IPS DF 4.7 (cell line): ENCODE data around the gene PASK.

ENCODE experiments used
- DNase-seq: peaks from one replicate; pipeline ENCODE4 v3.0.0-alpha.2; 2013; ENCODE audit warnings: low spot score; ENCODE audit errors: extremely low read depth

The PASK gene

GRCh38 chr2:241148239-241148638, 1.0 kb downstream of the PASK start:
- no peak for DNase-seq

- no peak for DNase-seq
Observed at GRCh38 chr2:241147336-241147735, 1.9 kb downstream of the PASK start.

- no peak for DNase-seq
Observed at GRCh38 chr2:241146286-241146685, 3.0 kb downstream of the PASK start.

GRCh38 chr2:241142593-241142992, 6.7 kb downstream of the PASK start:
- no peak for DNase-seq

GRCh38 chr2:241142063-241142462, 7.2 kb downstream of the PASK start:
- no peak for DNase-seq

GRCh38 chr2:241141214-241141770, 8.0 kb downstream of the PASK start:
- DNase-seq, result no peak

GRCh38 chr2:241140445-241140840, 8.8 kb downstream of the PASK start:
- no peak for DNase-seq

GRCh38 chr2:241139531-241140444, 9.5 kb downstream of the PASK start:
- no peak for DNase-seq

GRCh38 chr2:241138471-241138870, 10.8 kb downstream of the PASK start:
- no peak for DNase-seq

GRCh38 chr2:241137276-241138190, 11.7 kb downstream of the PASK start:
- DNase-seq, result no peak

- no peak for DNase-seq
Observed at GRCh38 chr2:241136661-241137260, 12.5 kb downstream of the PASK start.

GRCh38 chr2:241136191-241136590, 13.1 kb downstream of the PASK start:
- DNase-seq, result no peak

GRCh38 chr2:241135737-241136136, 13.5 kb downstream of the PASK start:
- DNase-seq, result no peak

- DNase-seq, result no peak
Observed at GRCh38 chr2:241134711-241135110, 14.6 kb downstream of the PASK start.

- no peak for DNase-seq
Observed at GRCh38 chr2:241133436-241133820, 15.8 kb downstream of the PASK start.

- DNase-seq, result no peak
Observed at GRCh38 chr2:241132538-241133435, 16.5 kb downstream of the PASK start.

- no peak for DNase-seq
Observed at GRCh38 chr2:241131531-241131930, 17.7 kb downstream of the PASK start.

- DNase-seq, result no peak
Observed at GRCh38 chr2:241130316-241130715, 19.0 kb downstream of the PASK start.

GRCh38 chr2:241129086-241129871, 20.0 kb downstream of the PASK start:
- DNase-seq, result no peak

- DNase-seq, result no peak
Observed at GRCh38 chr2:241128266-241128665, 21.0 kb downstream of the PASK start.
